ENCODE data around the gene DOCK10.

- TF ChIP-seq OSR1 (CRISPR knock-in tag; IDR thresholded peaks at IDR 0.05), result no peak
- no peak for TF ChIP-seq BACH2 (CRISPR knock-in tag; IDR thresholded peaks at IDR 0.05; ENCODE audit: borderline replicate concordance)
- TF ChIP-seq ARNTL (CRISPR knock-in tag; IDR thresholded peaks at IDR 0.05; ENCODE audit: borderline replicate concordance, low read depth), result no peak
- TF ChIP-seq PATZ1 (CRISPR knock-in tag; IDR thresholded peaks at IDR 0.05; ENCODE audit: borderline replicate concordance), result no peak
- no peak for TF ChIP-seq TOX (CRISPR knock-in tag; IDR thresholded peaks at IDR 0.05; ENCODE audit: borderline replicate concordance)
- TF ChIP-seq CREB5 (CRISPR knock-in tag; IDR thresholded peaks at IDR 0.05; ENCODE audit: low read depth), result no peak
- no peak for TF ChIP-seq POU6F1 (CRISPR knock-in tag; IDR thresholded peaks at IDR 0.05; ENCODE audit: borderline replicate concordance, low read depth)
Measured at GRCh38 chr2:224837066-224837465, 205.2 kb downstream of the DOCK10 start.
